HepG2 (cell line): ENCODE measurements around the gene HPD. TPM values are rescaled to one million over a fixed set of nuclear protein-coding genes. Genes with fewer than 3 reads are reported as not detected.

Source experiments
- ARNTL ChIP-seq: sonication (generic); formaldehyde crosslinking; IDR thresholded peaks from 2 replicates; pipeline ENCODE4 v1.4.0; 2020; ENCODE audit warnings: mild to moderate bottlenecking, missing genetic modification reagents
- CBX2 ChIP-seq, 2 experiments: fragments of 200-600 bp in 1 of 2; sonication (generic); formaldehyde crosslinking in 1 of 2; IDR thresholded peaks; 2 replicates each; pipeline versions ENCODE4 v1.7.0 to v1.8.1; 2018 to 2022; ENCODE audit warnings: low read depth in 2 of 2, low read length in 1 of 2, mild to moderate bottlenecking in 1 of 2, missing genetic modification reagents in 1 of 2
- CCAR2 ChIP-seq: fragments of 200-400 bp; formaldehyde crosslinking; optimal IDR thresholded peaks from 2 replicates; pipeline ENCODE3; 2018; ENCODE audit warnings: low read depth, mild to moderate bottlenecking, low read length, moderate library complexity
- CTCF ChIP-seq: sonication (generic); formaldehyde crosslinking; IDR thresholded peaks from 2 replicates; pipeline ENCODE4 v1.5.0; 2020; ENCODE audit warnings: mild to moderate bottlenecking, missing genetic modification reagents, moderate library complexity
- HNRNPL ChIP-seq: fragments of 200-400 bp; formaldehyde crosslinking; IDR thresholded peaks from 2 replicates; pipeline ENCODE4 v1.6.1; 2017; ENCODE audit warnings: mild to moderate bottlenecking, low read depth, low read length
- KDM5B ChIP-seq: sonication (generic); formaldehyde crosslinking; IDR thresholded peaks from 2 replicates; pipeline ENCODE4 v1.4.0; 2020; ENCODE audit warnings: missing genetic modification reagents, mild to moderate bottlenecking, borderline replicate concordance
- LCORL ChIP-seq, 2 experiments: fragments of 450-650 bp in 1 of 2; sonication (generic) in 1 of 2; formaldehyde crosslinking in 1 of 2; IDR thresholded peaks; 2 replicates each; pipeline versions ENCODE4 v1.5.0 to v1.6.1; 2017 to 2020; ENCODE audit warnings: antibody characterized with exemption in 1 of 2, missing genetic modification reagents in 1 of 2
- NR2F1 ChIP-seq, 2 experiments: fragments of 450-650 bp in 1 of 2; formaldehyde crosslinking in 1 of 2; IDR thresholded peaks; 2 replicates each; pipeline versions ENCODE4 v1.5.0 to v1.6.1; 2016 to 2020; ENCODE audit warnings: mild to moderate bottlenecking in 1 of 2, missing compliant biosample characterization in 1 of 2, missing genetic modification reagents in 1 of 2, moderate library complexity in 1 of 2
- PRDM10 ChIP-seq: sonication (generic); formaldehyde crosslinking; IDR thresholded peaks from 2 replicates; pipeline ENCODE4 v1.4.0; 2020; ENCODE audit warnings: low read depth, missing genetic modification reagents
- SNAPC5 ChIP-seq: sonication (generic); formaldehyde crosslinking; IDR thresholded peaks from 2 replicates; pipeline ENCODE4 v1.8.1; 2023; ENCODE audit warnings: mild to moderate bottlenecking, missing genetic modification reagents, borderline replicate concordance
- SPEN ChIP-seq: sonication (generic); formaldehyde crosslinking; IDR thresholded peaks from 2 replicates; pipeline ENCODE4 v1.5.1; 2020; ENCODE audit warnings: low read depth, mild to moderate bottlenecking, missing genetic modification reagents
- THRA ChIP-seq: sonication (generic); formaldehyde crosslinking; IDR thresholded peaks from 2 replicates; pipeline ENCODE4 v1.4.0; 2020; ENCODE audit warnings: missing genetic modification reagents, borderline replicate concordance
- ZBED4 ChIP-seq: sonication (generic); formaldehyde crosslinking; IDR thresholded peaks from 2 replicates; pipeline ENCODE4 v1.4.0; 2020; ENCODE audit warnings: missing genetic modification reagents, borderline replicate concordance
- ZNF891 ChIP-seq: sonication (generic); formaldehyde crosslinking; IDR thresholded peaks from 2 replicates; pipeline ENCODE4 v1.5.0; 2020; ENCODE audit warnings: mild to moderate bottlenecking, missing genetic modification reagents
- polyA plus RNA-seq, 8 experiments: library from polyadenylated mRNA; depleted of rRNA in 3 of 8; stranded (reverse) in 7 of 8; unstranded in 1 of 8; fragments of >200 nt; fragmentation: Illumina TruSeq in 4 of 8; extraction: Trizol in 4 of 8; gene quantifications; 2 replicates each; pipeline versions ENCODE4 v1.2.1 to v1.2.3, GENCODE V29; 2011 to 2016; ENCODE audit warnings: low read depth in 4 of 8, missing spikeins in 1 of 8, mixed read lengths in 1 of 8; ENCODE audit not compliant: insufficient read depth in 1 of 8
- total RNA-seq, 5 experiments: library from RNA; depleted of rRNA; stranded (reverse); fragments of >200 nt; fragmentation: Illumina TruSeq; extraction: Trizol; gene quantifications; 2 replicates each; pipeline ENCODE4 v1.2.3, GENCODE V29; 2016; ENCODE audit warnings: low read depth in 1 of 5

The HPD gene
- total and polyA plus RNA-seq, 2 of the 13 experiments (the other 11 are each of a cell fraction or from before 2014, with no cell fraction given) = 120 to 195 TPM

GRCh38 chr12:121796855-121797751, 61.6 kb downstream of the HPD start (continued):
- no peak; the same call in 1 of the 2 replicates for TF ChIP-seq PRDM10 (CRISPR knock-in tag)
- peak; percentile 66 for TF ChIP-seq KDM5B (CRISPR knock-in tag)
- TF ChIP-seq LCORL (IDR thresholded peaks at IDR 0.05) = no peak
- TF ChIP-seq LCORL (CRISPR knock-in tag; IDR thresholded peaks at IDR 0.05) = peak; percentile 87
- no peak for TF ChIP-seq SNAPC5 (CRISPR knock-in tag)
- TF ChIP-seq CTCF (CRISPR knock-in tag) = peak; percentile 77
- TF ChIP-seq ARNTL (CRISPR knock-in tag) = peak; percentile 88
- TF ChIP-seq CBX2 (IDR thresholded peaks at IDR 0.05; ENCODE audit: low read depth, low read length) = no peak
- no peak for TF ChIP-seq CBX2 (CRISPR knock-in tag; IDR thresholded peaks at IDR 0.05; ENCODE audit: low read depth)
- peak; percentile 56 to 84; a peak in 3 of 4 replicates for TF ChIP-seq NR2F1 (CRISPR knock-in tag; IDR thresholded peaks at IDR 0.05)
- peak; percentile 84 for TF ChIP-seq THRA (CRISPR knock-in tag)
- peak; percentile 14 for TF ChIP-seq CCAR2
- TF ChIP-seq ZBED4 (CRISPR knock-in tag) = peak; percentile 81; the same call in 1 of the 2 replicates
- peak; percentile 35; the same call in 1 of the 2 replicates for TF ChIP-seq ZNF891 (CRISPR knock-in tag)
- peak; percentile 98 for TF ChIP-seq HNRNPL
- TF ChIP-seq SPEN (CRISPR knock-in tag) = peak; percentile 90
